Measurements from ENCODE around the gene STX11.

DNA sequence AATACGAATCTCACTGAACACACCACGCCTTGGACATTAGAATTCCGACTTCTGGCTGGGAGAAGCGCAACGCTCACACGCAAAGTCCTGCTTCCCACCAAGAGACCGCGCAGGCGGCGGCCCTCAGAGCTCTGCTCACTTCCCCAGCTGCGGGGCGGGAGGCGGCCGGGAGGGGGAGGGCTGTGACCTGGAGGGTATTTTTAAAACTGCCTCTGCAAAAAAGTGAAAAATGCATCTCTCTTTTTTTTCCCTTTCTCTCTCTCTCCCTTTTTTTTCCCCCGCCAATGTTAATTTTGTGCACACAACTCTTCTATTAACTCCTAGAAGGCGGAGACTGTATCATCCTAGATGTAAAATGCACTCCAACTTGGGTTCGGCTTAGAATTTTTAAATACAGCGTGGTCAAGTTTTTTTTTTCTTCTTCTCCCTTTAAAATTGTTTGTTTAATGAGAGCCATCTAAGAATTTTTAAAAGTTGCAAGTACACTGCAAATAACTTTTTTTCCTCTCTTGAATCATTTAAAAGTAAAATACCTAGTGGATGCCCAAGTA lies 66.4 kb downstream of the STX11 start:
- TF ChIP-seq CTCF (IDR thresholded peaks at IDR 0.05; ENCODE audit: borderline replicate concordance, extremely low read depth, low read length, poor library complexity, severe bottlenecking) (no peak), EZH2 (IDR thresholded peaks at IDR 0.05; ENCODE audit: borderline replicate concordance, low read depth, low read length, severe bottlenecking) (no peak)

Measured in DND-41 (cell line).